ENCODE data around the gene GTSE1.

The GTSE1 gene

DNA sequence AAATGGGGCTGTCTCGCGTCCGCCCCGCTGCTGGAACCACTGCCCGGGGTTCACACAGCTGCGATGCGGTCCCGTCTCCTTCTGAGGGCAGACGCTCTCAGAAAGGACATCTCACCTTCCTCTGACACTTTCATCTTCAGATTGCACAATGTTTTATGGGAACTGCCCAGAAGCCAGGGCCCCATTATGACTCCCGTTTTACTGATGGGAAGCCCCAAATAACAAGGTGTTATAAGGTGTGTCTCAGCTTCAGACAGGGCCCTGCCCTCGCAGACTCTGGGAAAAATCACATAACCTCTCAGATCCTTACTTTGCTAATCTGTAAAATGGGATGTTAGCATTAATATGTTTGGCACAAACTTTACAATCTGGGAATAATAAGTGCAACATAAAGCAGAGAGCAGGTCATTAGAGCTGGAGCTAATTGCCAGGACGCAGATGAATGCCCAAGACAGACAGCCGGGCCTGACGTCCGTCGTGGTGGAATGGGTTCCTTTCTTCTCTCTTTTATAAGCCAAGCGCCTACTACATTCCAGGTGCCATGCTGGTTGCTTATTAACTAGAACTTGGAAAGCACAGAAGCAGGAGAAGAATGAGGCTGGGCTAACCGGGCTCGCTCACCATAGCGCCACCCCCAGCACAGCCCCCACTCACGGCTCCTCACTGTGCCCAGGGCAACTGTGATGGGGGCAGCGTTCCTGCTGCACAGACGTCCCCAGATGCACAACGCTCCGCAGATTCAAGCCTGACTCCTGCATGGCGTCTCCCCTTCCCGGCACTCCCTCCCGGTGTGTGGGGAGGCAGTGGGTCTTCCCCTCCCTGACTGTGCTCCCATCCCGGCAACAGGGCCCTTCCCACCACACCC is 82.6 kb downstream of the GTSE1 start:
- DNase-seq (ENCODE audit: low read depth in 2 of 2): no peak

DNA sequence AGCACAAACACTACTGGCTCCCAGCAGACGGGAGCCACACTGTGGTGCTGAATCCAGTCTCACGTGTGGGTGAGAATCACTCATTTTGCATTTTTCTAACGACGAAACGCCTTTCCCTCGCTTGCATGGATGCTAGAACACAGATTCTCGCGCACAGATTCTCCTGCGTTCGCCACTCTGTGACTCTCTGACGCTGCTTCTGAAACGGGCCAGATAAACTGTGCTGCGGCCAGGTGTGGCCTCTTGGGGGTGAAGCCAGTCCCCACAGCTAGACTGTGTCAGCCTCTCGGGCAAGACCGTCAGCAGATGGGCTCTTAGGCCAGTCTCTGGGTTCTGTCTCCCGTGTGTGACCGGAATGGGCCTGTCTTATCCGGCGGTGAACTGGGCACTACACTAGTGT is 83.4 kb downstream of the GTSE1 start:
- no peak for DNase-seq (ENCODE audit: low read depth in 2 of 2)
